ENCODE data around the gene DYNLL2.

DNA sequence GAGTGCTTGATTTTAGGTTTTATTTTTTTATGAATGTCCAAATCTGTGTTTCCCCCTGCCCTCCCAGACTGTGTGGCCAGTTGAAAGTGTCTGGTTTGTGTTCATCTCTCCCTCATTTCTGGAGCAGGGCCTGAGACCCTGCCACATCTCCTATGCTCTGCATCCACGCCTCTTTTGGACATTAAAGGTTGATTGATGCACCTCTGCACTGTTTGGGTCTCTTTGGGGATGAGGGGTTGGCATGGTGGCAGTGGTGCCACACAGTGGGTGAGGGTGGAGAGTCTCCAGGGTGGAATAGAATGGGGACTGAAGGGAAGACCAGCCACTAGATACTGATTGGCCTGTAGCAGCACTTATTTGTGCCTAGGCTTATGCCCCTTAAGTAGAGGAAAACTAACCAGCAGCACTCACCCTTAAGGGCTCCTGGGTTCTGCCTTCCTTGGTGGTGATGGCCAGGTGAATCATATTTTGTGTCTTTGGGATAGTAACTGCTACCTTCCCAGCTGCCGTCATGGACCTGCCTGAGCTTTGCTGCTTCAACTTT is 7.9 kb downstream of the DYNLL2 start:
- TF ChIP-seq TAF1 (IDR thresholded peaks at IDR 0.05; ENCODE audit: borderline replicate concordance, insufficient read depth, low read length), result no peak
- TF ChIP-seq REST (IDR thresholded peaks at IDR 0.05; ENCODE audit: insufficient read depth in 1 of 2, low read depth in 2 of 2, low read length in 2 of 2), result no peak
